ENCODE measurements around the gene DNASE1L2.

DNASE1L2 gene

GRCh38 chr16:2204416-2205103 is 31.7 kb upstream of the DNASE1L2 start:
- no peak for FAIRE-seq

- no peak for FAIRE-seq
Observed at GRCh38 chr16:2205104-2205966, 30.9 kb upstream of the DNASE1L2 start, which contains the start of gene MLST8. Gene MLST8, plus strand, starts transcription at chr16:2205454. Its CDS starts 632 bp downstream, at chr16:2206086.

DNA sequence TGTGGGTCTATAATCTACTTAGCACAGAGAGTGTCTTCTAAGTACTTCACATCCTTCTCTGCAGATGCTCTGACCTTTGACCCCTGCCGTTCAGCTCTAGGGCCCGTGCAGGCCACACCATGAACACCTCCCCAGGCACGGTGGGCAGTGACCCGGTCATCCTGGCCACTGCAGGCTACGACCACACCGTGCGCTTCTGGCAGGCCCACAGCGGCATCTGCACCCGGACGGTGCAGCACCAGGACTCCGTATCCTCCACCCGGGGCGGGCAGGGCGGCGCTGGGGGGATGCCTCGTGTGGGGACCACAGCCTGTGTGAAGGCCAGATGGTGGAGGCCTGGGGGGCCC is 30.3 kb upstream of the DNASE1L2 start:
- FAIRE-seq = no peak

DNA sequence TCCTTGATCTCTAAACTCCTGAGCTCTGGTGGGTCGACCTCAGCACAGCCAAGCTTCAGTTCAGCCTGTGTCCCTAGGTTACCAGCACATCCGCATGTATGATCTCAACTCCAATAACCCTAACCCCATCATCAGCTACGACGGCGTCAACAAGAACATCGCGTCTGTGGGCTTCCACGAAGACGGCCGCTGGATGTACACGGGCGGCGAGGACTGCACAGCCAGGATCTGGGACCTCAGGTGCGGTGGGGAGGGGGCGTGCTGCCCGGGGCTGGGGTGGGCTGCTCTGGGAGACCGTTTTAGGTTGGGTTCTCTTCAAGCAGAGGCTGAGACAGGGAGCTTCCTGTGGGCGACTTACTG is 29.8 kb upstream of the DNASE1L2 start:
- FAIRE-seq = no peak

DNA sequence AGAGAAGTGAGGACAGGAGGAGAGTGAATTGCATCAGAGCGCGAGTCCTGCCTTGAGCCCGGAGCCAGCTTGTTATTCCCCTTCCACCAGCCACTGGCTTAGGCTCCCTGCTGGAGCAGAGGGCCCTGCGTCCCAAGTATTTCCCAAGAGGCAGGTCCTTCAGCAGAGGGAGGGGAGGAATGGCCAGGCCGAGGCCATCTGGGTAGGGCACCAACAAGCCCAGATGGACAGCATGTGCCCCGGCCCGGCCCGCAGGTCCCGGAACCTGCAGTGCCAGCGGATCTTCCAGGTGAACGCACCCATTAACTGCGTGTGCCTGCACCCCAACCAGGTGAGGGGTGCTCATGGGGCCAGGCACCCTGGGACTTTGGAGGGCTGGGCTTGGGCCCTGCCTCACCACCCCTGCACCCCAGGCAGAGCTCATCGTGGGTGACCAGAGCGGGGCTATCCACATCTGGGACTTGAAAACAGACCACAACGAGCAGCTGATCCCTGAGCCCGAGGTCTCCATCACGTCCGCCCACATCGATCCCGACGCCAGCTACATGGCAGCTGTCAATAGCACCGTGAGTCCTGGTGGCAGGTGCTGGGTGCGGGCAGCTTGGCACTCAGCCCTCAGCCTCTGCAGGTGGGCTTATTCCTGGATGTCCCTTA is 29.3 kb upstream of the DNASE1L2 start:
- no peak for FAIRE-seq

- FAIRE-seq = no peak
Observed at GRCh38 chr16:2207872-2208271, 28.4 kb upstream of the DNASE1L2 start.

DNA sequence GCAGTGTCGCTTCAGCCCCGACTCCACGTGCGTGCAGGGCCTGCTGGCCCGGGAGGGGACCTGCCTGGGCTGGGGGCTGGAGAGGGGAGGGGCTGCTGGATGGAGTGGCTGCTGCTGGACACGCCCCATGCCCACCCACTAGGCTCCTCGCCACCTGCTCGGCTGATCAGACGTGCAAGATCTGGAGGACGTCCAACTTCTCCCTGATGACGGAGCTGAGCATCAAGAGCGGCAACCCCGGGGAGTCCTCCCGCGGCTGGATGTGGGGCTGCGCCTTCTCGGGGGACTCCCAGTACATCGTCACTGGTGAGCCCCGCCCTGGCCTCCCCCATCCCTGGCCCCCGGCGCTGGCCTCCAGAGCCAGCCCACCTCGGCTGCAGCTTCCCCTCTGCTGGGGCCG is 27.9 kb upstream of the DNASE1L2 start:
- no peak for FAIRE-seq

GRCh38 chr16:2208772-2209171 is 27.5 kb upstream of the DNASE1L2 start:
- no peak for FAIRE-seq

DNA sequence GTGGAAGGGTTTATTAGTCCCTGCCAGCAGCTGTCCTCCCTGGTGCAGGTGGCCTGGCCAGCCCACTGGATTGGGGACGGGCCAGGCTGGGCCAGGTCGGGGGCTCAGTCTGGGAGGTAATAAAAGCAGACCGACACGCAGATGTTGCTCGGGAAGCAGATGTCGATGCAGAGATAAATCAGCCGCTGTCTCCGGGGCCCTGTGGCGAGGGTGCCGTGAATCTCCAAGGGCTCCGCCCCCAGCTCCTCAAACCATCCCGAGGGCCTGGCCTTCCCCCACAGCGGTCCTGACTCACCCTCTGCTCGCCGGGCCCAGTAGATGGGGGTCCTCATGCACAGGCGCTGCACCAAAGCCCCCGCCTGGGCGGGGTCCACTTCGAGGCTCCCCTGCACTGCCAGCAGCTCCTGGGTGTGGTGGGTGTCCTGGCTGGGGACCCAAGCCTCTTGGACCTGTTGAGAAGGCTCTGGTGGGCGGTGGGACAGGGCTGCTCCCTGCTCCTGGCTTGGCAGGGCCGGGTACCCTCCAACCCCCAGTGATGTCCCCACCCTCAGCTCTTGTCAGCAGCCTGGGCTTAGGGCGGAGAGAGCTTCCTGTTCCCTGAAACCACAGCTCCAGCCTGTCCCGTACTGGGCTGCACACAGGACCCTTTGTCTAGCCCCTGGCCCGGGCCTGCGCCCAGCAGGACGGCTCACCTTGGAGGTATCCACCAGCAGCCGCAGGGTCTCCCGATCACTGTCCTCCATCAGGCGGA is 26.8 kb upstream of the DNASE1L2 start:
- FAIRE-seq = no peak

DNA sequence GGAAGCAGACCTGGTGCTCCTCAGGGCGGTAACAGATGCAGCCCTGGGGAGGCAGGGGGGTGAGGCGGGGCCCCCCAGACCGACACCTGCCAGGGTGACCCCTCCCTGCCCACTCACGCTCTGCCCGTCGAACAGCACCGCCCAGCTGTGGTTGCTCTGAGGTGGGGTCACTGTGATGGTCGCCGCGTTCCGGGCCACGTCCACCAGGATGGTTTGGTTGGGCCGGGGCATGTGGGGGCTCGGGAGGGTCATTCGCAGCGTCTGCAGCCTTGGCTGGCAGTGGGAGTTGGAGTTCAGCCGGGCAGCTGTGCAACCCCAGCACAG is 26.3 kb upstream of the DNASE1L2 start:
- no peak for FAIRE-seq

DNA sequence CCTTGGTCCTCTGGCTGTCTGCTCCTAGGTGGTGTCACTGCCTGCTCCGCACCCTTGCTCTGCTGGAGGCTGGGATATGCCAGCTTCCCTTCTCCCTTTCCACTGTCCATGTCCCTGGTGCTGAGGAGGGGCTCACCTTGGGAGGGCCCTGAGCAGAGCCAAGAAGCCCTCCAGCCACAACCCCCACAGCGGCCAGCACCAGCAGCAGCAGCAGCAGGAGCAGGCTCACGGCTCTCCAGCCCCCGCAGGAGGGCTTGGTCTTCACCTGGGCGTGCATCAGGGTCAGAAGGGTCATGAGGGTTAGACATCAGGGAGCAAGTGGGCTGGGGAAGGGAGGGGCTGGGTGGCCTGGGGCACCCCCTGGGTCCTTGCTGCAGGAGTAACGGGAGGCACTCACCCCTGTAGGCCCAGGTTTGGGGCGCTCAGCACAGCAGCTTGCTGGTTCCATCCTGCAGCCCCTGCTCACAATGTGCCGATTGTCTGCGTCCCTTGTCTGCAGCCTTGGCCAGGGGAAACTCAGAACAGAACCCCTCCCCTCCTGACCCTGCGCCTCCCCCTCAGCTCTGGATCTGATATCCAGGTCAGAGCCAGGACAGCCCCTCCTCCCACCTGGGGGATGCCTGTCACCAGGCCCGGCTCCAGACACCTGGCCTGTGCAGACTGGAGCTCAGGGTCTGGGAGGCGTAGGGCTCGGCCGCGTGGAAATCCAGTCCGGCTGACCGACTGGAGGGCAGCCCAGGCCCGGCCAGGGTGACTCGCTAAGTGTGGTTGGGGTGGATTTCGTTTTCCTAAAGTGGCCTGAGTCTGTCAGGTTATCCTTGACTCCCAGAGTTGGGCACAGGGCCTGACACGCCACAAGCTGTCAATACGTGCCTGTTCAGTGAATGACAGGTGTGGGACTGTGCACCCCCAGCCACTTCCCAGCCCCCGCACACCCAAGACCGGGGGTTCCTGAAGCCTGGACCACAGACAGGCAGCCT is 25.6 kb upstream of the DNASE1L2 start, which contains the start of gene BRICD5:
BRICD5 (minus strand) TSS at position 478 of the 980 bp plus-strand sequence; CDS start at position 448, 30 bp downstream.
- no peak for FAIRE-seq

DNA sequence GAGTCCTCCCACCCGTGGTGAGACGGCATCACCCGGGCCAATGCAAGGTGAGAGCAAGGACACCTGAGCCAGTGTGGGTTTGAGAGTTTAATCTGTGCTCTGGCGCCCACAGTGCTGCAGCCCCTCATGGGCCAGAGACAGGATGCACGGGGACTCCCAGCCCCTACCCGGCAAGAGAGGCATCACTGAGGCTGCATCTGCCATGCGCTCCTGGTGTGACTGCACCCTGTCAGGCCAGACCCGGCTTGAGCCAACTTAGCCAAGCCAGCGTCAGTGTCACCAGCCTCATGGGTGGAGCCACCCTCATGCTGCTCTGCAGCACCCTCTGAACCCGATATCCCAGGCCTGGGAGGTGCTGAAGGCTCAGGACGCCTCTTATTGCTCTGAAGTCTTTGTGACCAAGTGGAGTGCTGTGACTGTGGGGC is 24.3 kb upstream of the DNASE1L2 start:
- FAIRE-seq = no peak

- no peak for FAIRE-seq
Observed at GRCh38 chr16:2212362-2213324, 23.6 kb upstream of the DNASE1L2 start.

- FAIRE-seq = no peak
Observed at GRCh38 chr16:2213817-2214718, 22.2 kb upstream of the DNASE1L2 start.

DNA sequence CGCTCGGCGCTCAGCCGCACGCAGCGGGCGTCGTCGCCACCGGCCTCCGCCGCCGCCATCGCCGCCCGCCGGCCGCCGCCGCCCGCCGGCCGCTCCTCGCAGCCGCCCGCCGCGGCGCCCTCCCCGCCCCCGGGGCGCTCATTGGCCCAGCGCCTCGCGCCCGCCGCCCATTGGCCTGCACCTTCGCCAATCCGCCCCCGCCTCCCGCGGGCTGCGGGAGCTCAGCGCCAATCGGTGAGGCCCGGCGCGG is 21.6 kb upstream of the DNASE1L2 start, which contains the start of gene PGP:
PGP (minus strand) TSS at position 122 of the 250 bp plus-strand sequence; CDS start at position 59, 63 bp downstream.
- no peak for FAIRE-seq

- FAIRE-seq = no peak
Observed at GRCh38 chr16:2216330-2216729, 19.9 kb upstream of the DNASE1L2 start.

DNA sequence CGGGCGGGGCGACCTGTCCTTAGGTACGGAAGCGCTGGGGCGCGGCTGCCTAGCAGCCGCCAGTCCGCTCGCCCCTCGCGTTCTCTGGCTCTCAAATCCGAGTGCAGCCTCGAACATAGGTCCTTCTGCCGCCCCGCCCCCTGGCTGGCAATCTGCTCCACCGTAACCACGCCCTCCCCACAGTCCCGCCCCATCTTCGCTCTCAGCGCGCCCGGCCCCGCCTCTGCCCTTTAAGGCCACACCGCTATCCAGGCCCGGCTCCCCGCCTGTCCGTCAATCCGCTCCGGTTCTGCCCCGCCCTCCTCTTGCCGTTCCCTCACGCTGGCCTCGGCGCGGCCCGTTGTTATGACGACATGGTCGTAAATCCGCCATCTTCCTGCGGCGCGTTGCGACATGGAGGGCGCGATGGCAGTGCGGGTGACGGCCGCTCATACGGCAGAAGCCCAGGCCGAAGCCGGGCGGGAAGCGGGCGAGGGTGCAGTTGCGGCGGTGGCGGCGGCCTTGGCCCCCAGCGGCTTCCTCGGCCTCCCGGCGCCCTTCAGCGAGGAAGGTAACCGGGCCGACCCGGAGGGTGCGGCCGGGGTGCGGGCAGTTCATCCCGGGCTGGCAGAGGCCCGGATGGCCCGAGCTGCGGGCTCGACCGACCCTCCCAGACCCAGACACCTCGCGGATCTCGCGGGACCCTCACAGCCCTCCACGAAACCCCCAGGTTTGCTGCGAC is 12.9 kb upstream of the DNASE1L2 start, which contains the start of gene E4F1:
E4F1 (plus strand) TSS at position 371 of the 721 bp plus-strand sequence; CDS start at position 394, 23 bp downstream.
- FAIRE-seq = no peak

DNA sequence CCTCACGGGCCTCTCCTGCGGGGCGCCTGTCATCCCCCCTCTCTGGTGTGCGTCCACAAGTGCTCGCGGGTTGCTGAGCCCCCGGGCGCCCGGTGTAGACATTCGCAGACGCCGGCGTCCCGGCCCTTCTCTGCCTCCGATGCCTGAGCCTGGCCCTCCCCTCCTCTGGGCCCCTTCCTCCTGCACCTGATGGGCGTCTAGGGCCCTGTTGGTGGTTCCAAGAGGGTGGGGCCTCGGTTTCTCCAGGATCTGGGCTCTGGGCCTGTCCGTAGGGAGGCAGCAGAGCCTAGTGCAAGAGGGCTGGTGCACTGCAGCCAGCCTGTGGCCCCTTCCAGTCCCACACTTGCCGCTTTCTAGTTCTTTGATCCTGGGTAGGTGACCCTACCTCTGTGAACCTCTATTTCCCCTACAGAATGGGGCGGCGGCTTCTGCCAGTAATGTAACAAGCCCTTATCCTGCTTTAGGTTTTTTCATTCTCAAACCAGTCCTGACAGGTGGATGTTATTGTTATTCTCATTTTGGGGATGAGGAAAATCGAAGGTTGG is 12.2 kb upstream of the DNASE1L2 start:
- no peak for FAIRE-seq

All from colon (tissue), 2 donors.